ENCODE data around the gene SEC24B. TPM values are rescaled to one million over a fixed set of nuclear protein-coding genes. Genes with fewer than 3 reads are reported as not detected.

SEC24B gene
- total and polyA plus RNA-seq, 10 of the 15 experiments (the other 5 are each of a cell fraction or from before 2014, with no cell fraction given): 6.4 to 43.2 (median 16.0) TPM

- TF ChIP-seq YBX1 (IDR thresholded peaks at IDR 0.05) (no peak), CBFB (IDR thresholded peaks at IDR 0.05; ENCODE audit: low read depth) (no peak), ZNF622 (IDR thresholded peaks at IDR 0.05) (no peak), SIN3A (IDR thresholded peaks at IDR 0.05; ENCODE audit: low read depth, low read length) (no peak)
- TF ChIP-seq, protein P1, sequence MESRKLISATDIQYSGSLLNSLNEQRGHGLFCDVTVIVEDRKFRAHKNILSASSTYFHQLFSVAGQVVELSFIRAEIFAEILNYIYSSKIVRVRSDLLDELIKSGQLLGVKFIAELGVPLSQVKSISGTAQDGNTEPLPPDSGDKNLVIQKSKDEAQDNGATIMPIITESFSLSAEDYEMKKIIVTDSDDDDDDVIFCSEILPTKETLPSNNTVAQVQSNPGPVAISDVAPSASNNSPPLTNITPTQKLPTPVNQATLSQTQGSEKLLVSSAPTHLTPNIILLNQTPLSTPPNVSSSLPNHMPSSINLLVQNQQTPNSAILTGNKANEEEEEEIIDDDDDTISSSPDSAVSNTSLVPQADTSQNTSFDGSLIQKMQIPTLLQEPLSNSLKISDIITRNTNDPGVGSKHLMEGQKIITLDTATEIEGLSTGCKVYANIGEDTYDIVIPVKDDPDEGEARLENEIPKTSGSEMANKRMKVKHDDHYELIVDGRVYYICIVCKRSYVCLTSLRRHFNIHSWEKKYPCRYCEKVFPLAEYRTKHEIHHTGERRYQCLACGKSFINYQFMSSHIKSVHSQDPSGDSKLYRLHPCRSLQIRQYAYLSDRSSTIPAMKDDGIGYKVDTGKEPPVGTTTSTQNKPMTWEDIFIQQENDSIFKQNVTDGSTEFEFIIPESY (IDR thresholded peaks at IDR 0.05): no peak
- TF ChIP-seq, protein P2, sequence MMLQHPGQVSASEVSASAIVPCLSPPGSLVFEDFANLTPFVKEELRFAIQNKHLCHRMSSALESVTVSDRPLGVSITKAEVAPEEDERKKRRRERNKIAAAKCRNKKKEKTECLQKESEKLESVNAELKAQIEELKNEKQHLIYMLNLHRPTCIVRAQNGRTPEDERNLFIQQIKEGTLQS (IDR thresholded peaks at IDR 0.05; ENCODE audit: borderline replicate concordance, extremely low read depth, low read depth, low read length): no peak
Measured at GRCh38 chr4:109395694-109396093, 37.9 kb upstream of the SEC24B start (continued).

DNA sequence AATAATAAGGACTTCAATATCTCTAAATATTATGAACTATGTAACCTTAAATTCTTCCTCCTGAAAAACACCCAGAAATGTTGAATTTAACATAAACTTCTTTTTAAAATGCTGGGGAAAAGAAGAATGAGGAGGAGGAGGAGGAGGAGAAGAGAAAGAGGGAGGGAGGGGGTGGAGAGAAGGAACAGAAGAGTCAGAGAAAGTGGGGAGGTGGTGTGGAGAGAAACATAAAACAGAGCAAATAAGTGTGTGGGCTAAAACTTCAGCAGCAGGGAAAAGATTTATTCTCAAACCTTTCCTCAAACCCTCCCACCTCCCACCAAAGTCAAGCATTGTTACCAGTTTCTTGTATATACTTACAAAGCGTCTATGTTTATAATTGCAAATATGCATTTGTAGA, 34.7 kb upstream of the SEC24B start:
- ChIA-PET POLR2A (no interaction called here), SMC1A (ENCODE audit: uncharacterized antibody, unreplicated experiment) (no interaction called here), RAD21 (ENCODE audit: unreplicated experiment) (no interaction called here), CTCF (no interaction called here)
- FAIRE-seq (no peak), DNase-seq (ENCODE audit: low read depth, low spot score) (no peak), ATAC-seq (no peak)
- no TSS peak for BruUV-seq (replicated peaks)
- H4K20me1 ChIP-seq (ENCODE audit: control insufficient read depth, insufficient read depth): no peaks in the 10 kb centered on the region
- in situ Hi-C loops (cut with MboI): no loop called here
- no peak overlapping the region for H2AFZ ChIP-seq (ENCODE audit: control insufficient read depth, low read depth, low read length)
- no peak overlapping the region for H3K9ac ChIP-seq (ENCODE audit: control insufficient read depth, insufficient read depth, low read length)
- H3K27me3 ChIP-seq (replicated peaks in 1 of 2; ENCODE audit: control insufficient read depth in 2 of 2, insufficient read depth in 2 of 2, low read length in 1 of 2): peaks cover 0 to 2% of the 10 kb centered on the region in 2 experiments; a peak in 1 of 4 replicates
- no peak overlapping the region for H3K4me2 ChIP-seq (ENCODE audit: control insufficient read depth, insufficient read depth)
- H3K27ac ChIP-seq (ENCODE audit: control insufficient read depth, insufficient read depth): no peak overlapping the region
- H3K36me3 ChIP-seq (ENCODE audit: control insufficient read depth in 2 of 2, insufficient read depth in 2 of 2, low read length in 1 of 2): no peaks in the 10 kb centered on the region
- TF ChIP-seq TCF3 (IDR thresholded peaks at IDR 0.05; ENCODE audit: borderline replicate concordance, insufficient read depth, low read depth, low read length) (no peak), NKRF (conservative IDR thresholded peaks at IDR 0.05) (no peak), KLF5 (IDR thresholded peaks at IDR 0.05; ENCODE audit: partially characterized antibody) (no peak), CREM (IDR thresholded peaks at IDR 0.05; ENCODE audit: low read depth) (no peak), CBX3 (IDR thresholded peaks at IDR 0.05; ENCODE audit: borderline replicate concordance, low read depth) (no peak), RELB (IDR thresholded peaks at IDR 0.05; ENCODE audit: low read depth) (no peak), MYB (IDR thresholded peaks at IDR 0.05; ENCODE audit: borderline replicate concordance, low read depth, low read length) (no peak), NFIC (IDR thresholded peaks at IDR 0.05; ENCODE audit: low read depth, low read length) (no peak), MTA3 (IDR thresholded peaks at IDR 0.05; ENCODE audit: borderline replicate concordance, low read length) (no peak), PML (IDR thresholded peaks at IDR 0.05; ENCODE audit: low read length) (no peak), POU2F2 (IDR thresholded peaks at IDR 0.05; ENCODE audit: borderline replicate concordance, low read depth, low read length) (no peak), RBBP5 (conservative IDR thresholded peaks at IDR 0.05) (no peak), CEBPB (IDR thresholded peaks at IDR 0.05; ENCODE audit: borderline replicate concordance in 1 of 2, low read depth in 2 of 2, low read length in 2 of 2) (no peak)
- no peak overlapping the region for H3K4me3 ChIP-seq
- H3K79me2 ChIP-seq (ENCODE audit: control insufficient read depth, insufficient read depth, low read length): no peaks in the 10 kb centered on the region
- H3K9me3 ChIP-seq (replicated peaks; ENCODE audit: control insufficient read depth, insufficient read depth, low read length): no peaks in the 10 kb centered on the region
- H3K4me1 ChIP-seq (ENCODE audit: control insufficient read depth, insufficient read depth, low read length): no peaks in the 10 kb centered on the region
- 100% methylated on average over 1 of the region's 1 CpG for WGBS (ENCODE audit: insufficient coverage, insufficient replicate concordance, low lambda C conversion rate, missing lambda C conversion rate)
- intact Hi-C loops (cut with micrococcal nuclease; ENCODE audit: unreplicated experiment): no loop called here
